Measurements from ENCODE around the gene AIP. TPM values are rescaled to one million over a fixed set of nuclear protein-coding genes. Genes with fewer than 3 reads are reported as not detected.

The AIP gene
- total RNA-seq, 1 donor from 2014 or later, result 50.6 TPM

GRCh38 chr11:67486481-67487195 lies 3.8 kb downstream of the AIP start:
- ATAC-seq (ENCODE audit: poor library complexity) (no peak), DNase-seq (no peak)
- intact Hi-C loops (cut with DNase I), result no loop called here

GRCh38 chr11:67489203-67489884 lies 6.5 kb downstream of the AIP start:
- ATAC-seq (ENCODE audit: poor library complexity), result no peak
- no peak for DNase-seq
- intact Hi-C loops (cut with DNase I), result no loop called here

- DNase-seq (no peak), ATAC-seq (ENCODE audit: poor library complexity) (no peak)
- intact Hi-C loops (cut with DNase I), result no loop called here
Measured at GRCh38 chr11:67489885-67490726, 7.3 kb downstream of the AIP start.

- intact Hi-C loops (cut with DNase I), result no loop called here
- no peak for ATAC-seq (ENCODE audit: poor library complexity)
- peak; percentile 42 for DNase-seq
Measured at GRCh38 chr11:67490727-67491065, 7.9 kb downstream of the AIP start.

- ATAC-seq (ENCODE audit: poor library complexity) (no peak), DNase-seq (no peak)
- intact Hi-C loops (cut with DNase I), result no loop called here
Measured at GRCh38 chr11:67491276-67492068, 8.6 kb downstream of the AIP start.

GRCh38 chr11:67492069-67492727 lies 9.4 kb downstream of the AIP start:
- DNase-seq (no peak), ATAC-seq (ENCODE audit: poor library complexity) (no peak)
- intact Hi-C loops (cut with DNase I), result no loop called here

GRCh38 chr11:67492801-67493547 lies 10.1 kb downstream of the AIP start:
- DNase-seq (no peak), ATAC-seq (ENCODE audit: poor library complexity) (no peak)
- intact Hi-C loops (cut with DNase I), result no loop called here

- intact Hi-C loops (cut with DNase I), result no loop called here
- ATAC-seq (ENCODE audit: poor library complexity), result no peak
- DNase-seq, result no peak
Measured at GRCh38 chr11:67493548-67494370, 10.9 kb downstream of the AIP start.

- intact Hi-C loops (cut with DNase I), result no loop called here
- DNase-seq (no peak), ATAC-seq (ENCODE audit: poor library complexity) (no peak)
Measured at GRCh38 chr11:67494371-67495233, 11.8 kb downstream of the AIP start.

- intact Hi-C loops (cut with DNase I), result no loop called here
- DNase-seq (no peak), ATAC-seq (ENCODE audit: poor library complexity) (no peak)
Measured at GRCh38 chr11:67495234-67496005, 12.6 kb downstream of the AIP start.

GRCh38 chr11:67496113-67496512 lies 13.3 kb downstream of the AIP start:
- intact Hi-C loops (cut with DNase I), result no loop called here
- DNase-seq (no peak), ATAC-seq (ENCODE audit: poor library complexity) (no peak)

GRCh38 chr11:67497656-67498291 lies 14.9 kb downstream of the AIP start:
- DNase-seq (no peak), ATAC-seq (ENCODE audit: poor library complexity) (no peak)
- intact Hi-C loops (cut with DNase I), result no loop called here

- peak; percentile 67 for DNase-seq
- intact Hi-C loops (cut with DNase I), result no loop called here
Measured at GRCh38 chr11:67498544-67498972, 15.7 kb downstream of the AIP start.

GRCh38 chr11:67499808-67500483 lies 17.1 kb downstream of the AIP start:
- no peak for DNase-seq
- no peak for ATAC-seq (ENCODE audit: poor library complexity)
- intact Hi-C loops (cut with DNase I), result no loop called here

More at GRCh38 chr11:67498544-67498972, 15.7 kb downstream of the AIP start:
- no peak for ATAC-seq (ENCODE audit: poor library complexity)

Measured in Right ventricle myocardium superior (tissue), 1 donor.